Measurements from ENCODE around the gene ZNF570.
A peak's percentile ranks its signal among the peaks of the same experiment; 100 is the strongest.

Gene ZNF570

DNA sequence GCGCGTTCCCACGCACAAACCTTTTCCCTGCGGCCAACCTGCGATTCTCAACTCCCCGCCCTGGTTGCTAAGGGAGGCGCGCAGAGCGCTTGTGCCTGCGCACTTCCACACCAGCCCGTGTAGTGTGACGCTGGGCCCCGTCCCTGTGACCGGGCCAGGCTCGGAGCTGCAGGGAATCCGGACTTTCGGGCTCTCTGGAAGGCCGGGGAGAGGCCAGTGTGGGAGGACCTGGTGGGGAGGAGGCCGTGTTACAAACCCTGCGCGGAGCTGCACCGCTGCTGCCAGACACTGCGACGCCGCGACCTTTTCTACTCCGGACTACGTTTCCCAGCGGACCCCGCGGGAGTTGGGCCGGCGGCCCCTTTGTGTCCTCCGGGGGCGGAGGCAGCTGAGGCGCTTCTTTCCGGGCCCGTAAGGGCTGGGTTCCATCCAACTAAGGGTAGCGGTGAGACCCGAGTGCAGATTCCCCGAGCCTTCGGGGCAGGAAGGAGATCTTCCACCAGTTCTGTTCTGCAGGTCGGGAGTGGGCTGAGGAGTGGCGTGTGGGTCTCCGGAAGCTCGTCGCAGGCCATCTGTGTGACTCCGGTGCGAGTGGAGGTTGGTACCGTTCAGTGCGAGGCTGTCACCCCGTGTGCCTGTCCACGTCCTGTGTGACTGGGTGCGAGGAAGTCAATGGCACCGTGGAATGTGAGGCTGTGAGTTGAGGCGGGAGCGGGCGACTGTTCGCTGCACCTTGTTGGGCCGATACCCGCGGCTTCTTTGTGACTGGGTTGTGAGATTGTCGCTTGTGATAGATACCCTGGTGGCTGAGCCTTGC lies at the start of gene ZNF570:
Gene ZNF570, plus strand, starts transcription at position 396 of the 817 bp plus-strand sequence. CDS start 999 bp downstream, outside the sequence.
- Histone ChIP-seq H3K27me3 (ENCODE audit: low read depth, low read length) (no peaks in the 10 kb centered on the region), H3K4me1 (ENCODE audit: control insufficient read depth in 1 of 2, insufficient read depth in 2 of 2, low read length in 2 of 2) (peaks cover 0 to 16% of the 10 kb centered on the region in 2 donors), H3K9me3 (ENCODE audit: control insufficient read depth in 1 of 2, low read length in 2 of 2) (peaks cover 4 to 8% of the 10 kb centered on the region in 2 donors), H3K27ac (ENCODE audit: low read length) (peak within 1 kb of the TSS; percentile 82), H3K36me3 (ENCODE audit: control insufficient read depth in 1 of 2, insufficient read depth in 2 of 2, low read length in 2 of 2) (peaks cover 4 to 32% of the 10 kb centered on the region in 2 donors), H3K4me3 (ENCODE audit: low read depth in 1 of 2, low read length in 2 of 2) (peak within 1 kb of the TSS; percentile 81 to 86)

DNA sequence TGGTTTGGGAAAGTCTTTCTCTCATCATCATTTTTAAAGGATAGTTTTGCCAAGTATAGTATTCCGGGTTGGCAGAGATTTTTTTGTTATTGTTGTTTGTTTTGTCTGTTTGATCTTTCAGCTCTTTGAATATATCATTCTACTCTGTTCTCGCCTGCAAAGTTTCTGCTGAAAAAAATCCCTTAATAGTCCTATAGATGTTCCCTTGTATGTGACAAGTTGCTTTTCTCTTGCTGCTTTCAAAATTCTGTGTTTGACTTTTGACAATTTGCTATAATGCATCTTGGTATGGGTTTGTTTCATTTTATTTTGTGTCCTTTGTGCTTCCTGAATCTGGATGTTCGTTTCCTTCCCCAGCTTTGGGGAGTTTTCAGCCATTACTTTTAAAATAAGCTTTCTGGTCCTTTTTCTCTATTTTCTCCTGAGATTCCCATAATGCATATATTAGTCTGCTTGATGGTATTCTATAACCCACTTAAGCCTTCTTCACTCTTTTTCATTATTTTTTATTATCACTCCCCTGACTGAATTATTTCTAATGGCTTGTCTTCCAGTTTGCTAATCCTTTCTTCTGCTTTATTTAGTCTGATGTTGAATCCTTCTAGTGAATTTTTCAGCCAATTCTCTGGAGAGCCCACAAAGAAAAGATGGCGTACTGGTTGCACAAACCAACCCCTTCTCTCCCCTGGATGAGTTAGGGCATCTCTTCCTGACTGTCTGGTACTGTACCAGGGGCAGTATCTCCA lies 16.5 kb upstream of the ZNF570 start:
- H3K36me3 ChIP-seq (ENCODE audit: control insufficient read depth in 1 of 2, insufficient read depth in 2 of 2, low read length in 2 of 2): peaks cover 9 to 45% of the 10 kb centered on the region in 2 donors
- no peak overlapping the region for H3K27ac ChIP-seq (ENCODE audit: low read length)
- no peaks in the 10 kb centered on the region for H3K27me3 ChIP-seq (ENCODE audit: low read depth, low read length)
- peaks cover 63 to 91% of the 10 kb centered on the region in 2 donors for H3K9me3 ChIP-seq (ENCODE audit: control insufficient read depth in 1 of 2, low read length in 2 of 2)
- H3K4me3 ChIP-seq (ENCODE audit: low read depth in 1 of 2, low read length in 2 of 2): peak overlapping the region; percentile 21 to 63
- no peaks in the 10 kb centered on the region for H3K4me1 ChIP-seq (ENCODE audit: control insufficient read depth in 1 of 2, insufficient read depth in 2 of 2, low read length in 2 of 2)

DNA sequence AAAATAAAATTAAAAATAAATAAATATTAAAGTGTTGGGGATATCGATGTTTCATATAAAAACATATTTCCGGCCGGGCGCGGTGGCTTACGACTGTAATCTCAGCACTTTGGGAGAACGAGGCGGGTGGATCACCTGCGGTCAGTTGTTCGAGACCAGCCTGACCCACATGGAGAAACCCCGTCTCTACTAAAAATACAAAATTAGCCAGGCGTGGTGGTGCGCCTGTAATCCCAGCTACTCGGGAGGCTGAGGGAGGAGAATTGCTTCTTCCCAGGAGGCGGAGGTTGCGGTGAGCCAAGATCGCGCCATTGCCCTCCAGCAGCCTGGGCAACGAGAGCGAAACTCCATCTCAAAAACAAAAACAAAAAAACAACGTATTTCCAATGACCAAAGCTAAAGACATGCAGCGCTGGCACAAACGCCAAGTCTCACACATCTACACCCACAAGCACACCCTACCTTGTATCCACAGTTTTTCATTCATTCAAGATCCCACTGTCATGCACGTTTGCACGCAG lies 2.8 kb upstream of the ZNF570 start:
- H3K9me3 ChIP-seq (ENCODE audit: control insufficient read depth in 1 of 2, low read length in 2 of 2): peaks cover 15 to 18% of the 10 kb centered on the region in 2 donors
- H3K27ac ChIP-seq (ENCODE audit: low read length): peak overlapping the region; percentile 53
- H3K4me1 ChIP-seq (ENCODE audit: control insufficient read depth in 1 of 2, insufficient read depth in 2 of 2, low read length in 2 of 2): peaks cover 0 to 16% of the 10 kb centered on the region in 2 donors
- peaks cover 14 to 37% of the 10 kb centered on the region in 2 donors for H3K36me3 ChIP-seq (ENCODE audit: control insufficient read depth in 1 of 2, insufficient read depth in 2 of 2, low read length in 2 of 2)
- no peaks in the 10 kb centered on the region for H3K27me3 ChIP-seq (ENCODE audit: low read depth, low read length)
- H3K4me3 ChIP-seq (ENCODE audit: low read depth in 1 of 2, low read length in 2 of 2): peak overlapping the region; percentile 81 to 95

DNA sequence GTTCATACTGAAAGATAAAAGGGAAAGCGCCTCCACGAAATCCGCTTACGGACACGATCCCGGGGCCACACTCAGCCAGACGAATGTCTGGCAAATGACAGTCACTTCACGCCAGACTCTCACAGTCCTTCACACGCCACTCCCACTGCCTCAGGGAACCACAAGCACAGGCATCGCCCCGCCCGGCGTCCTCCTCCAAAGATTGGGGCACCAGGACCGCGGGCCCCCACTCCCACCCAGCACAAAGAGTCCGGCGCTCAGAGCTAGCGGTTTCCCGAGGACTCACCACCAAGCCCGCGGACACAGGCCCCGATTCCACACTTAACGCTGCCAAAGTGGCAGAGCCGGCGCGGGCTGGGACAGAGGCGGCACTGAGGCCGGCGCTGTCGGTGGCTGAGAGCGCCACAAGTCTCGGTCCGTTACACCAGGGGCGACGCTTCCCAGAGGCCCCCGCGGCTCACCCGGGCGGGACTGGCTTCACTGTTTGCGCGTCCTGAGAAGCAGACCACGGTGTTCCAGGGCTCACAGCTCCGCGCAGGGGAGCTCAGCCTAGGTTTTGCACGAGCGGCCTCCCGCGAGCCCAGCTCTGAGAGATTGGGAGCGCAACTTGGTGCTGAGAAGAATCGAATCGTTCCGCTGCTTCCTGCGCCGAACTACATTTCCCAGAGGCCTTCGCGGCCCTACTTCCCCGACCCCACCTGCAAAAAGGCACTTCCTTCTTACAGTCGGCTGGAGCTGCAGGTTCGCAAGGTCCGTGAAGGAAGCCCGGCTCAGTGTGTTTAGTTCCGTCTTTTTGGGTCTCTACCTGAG lies 2.2 kb upstream of the ZNF570 start, which contains the start of gene ZNF569:
Gene ZNF569, minus strand, starts transcription at position 647 of the 810 bp plus-strand sequence. CDS start 22,523 bp downstream, outside the sequence.
- peak within 1 kb of the TSS; percentile 53 for H3K27ac ChIP-seq (ENCODE audit: low read length)
- no peaks in the 10 kb centered on the region for H3K27me3 ChIP-seq (ENCODE audit: low read depth, low read length)
- peaks cover 13 to 36% of the 10 kb centered on the region in 2 donors for H3K36me3 ChIP-seq (ENCODE audit: control insufficient read depth in 1 of 2, insufficient read depth in 2 of 2, low read length in 2 of 2)
- peak within 1 kb of the TSS; percentile 81 to 95 for H3K4me3 ChIP-seq (ENCODE audit: low read depth in 1 of 2, low read length in 2 of 2)
- H3K9me3 ChIP-seq (ENCODE audit: control insufficient read depth in 1 of 2, low read length in 2 of 2): peaks cover 11 to 14% of the 10 kb centered on the region in 2 donors
- peaks cover 0 to 16% of the 10 kb centered on the region in 2 donors for H3K4me1 ChIP-seq (ENCODE audit: control insufficient read depth in 1 of 2, insufficient read depth in 2 of 2, low read length in 2 of 2)

DNA sequence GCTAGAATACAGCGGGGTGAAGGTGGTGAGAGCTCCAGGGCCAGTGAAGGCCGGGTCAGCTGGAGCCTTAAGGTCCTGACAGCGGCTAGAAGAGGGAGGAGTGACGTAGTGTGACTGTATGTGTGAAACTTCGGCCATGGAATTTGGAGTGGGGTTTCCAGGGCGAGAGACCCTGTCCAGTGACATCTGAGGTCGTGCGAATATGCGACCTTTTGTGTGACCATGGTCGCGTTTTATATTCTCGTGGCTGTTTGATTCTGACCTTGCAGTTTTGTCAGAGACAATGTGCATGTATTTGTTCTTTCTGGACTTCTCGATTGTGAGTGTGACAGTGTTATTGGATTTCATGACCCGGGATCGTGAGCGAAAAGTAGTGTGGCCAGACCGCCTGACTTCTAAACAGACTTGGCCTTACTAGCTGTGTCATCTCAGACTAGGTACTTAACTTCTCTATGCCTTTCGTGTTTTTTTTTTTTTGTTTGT lies 1.5 kb upstream of the ZNF570 start:
- Histone ChIP-seq H3K27ac (ENCODE audit: low read length) (peak overlapping the region; percentile 53), H3K4me3 (ENCODE audit: low read depth in 1 of 2, low read length in 2 of 2) (peak overlapping the region; percentile 81 to 95), H3K9me3 (ENCODE audit: control insufficient read depth in 1 of 2, low read length in 2 of 2) (peaks cover 6 to 7% of the 10 kb centered on the region in 2 donors), H3K27me3 (ENCODE audit: low read depth, low read length) (no peaks in the 10 kb centered on the region), H3K36me3 (ENCODE audit: control insufficient read depth in 1 of 2, insufficient read depth in 2 of 2, low read length in 2 of 2) (peaks cover 6 to 36% of the 10 kb centered on the region in 2 donors), H3K4me1 (ENCODE audit: control insufficient read depth in 1 of 2, insufficient read depth in 2 of 2, low read length in 2 of 2) (peaks cover 0 to 16% of the 10 kb centered on the region in 2 donors)

DNA sequence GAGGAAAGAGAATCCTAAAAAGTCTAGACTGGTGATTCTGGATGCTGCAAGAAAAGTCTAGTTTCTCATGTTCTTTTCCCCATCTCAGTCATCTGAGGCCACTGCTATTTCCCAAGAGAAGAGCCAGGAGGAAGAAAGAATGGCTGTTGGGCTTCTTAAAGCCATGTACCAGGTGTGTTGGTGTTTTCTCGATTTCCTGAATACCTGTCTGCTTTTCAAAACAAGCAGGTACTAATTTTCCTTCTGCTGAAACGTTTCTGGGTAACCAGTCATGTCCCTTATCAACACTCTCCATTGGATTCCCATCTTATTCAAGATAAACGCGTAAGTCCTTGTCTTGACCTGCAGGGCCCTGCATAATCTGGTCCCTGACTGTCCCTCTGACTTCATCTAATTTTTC lies 1.1 kb downstream of the ZNF570 start:
- Histone ChIP-seq H3K27ac (ENCODE audit: low read length) (no peak overlapping the region), H3K36me3 (ENCODE audit: control insufficient read depth in 1 of 2, insufficient read depth in 2 of 2, low read length in 2 of 2) (peaks cover 4 to 32% of the 10 kb centered on the region in 2 donors), H3K4me3 (ENCODE audit: low read depth in 1 of 2, low read length in 2 of 2) (peak overlapping the region; percentile 81 to 86), H3K4me1 (ENCODE audit: control insufficient read depth in 1 of 2, insufficient read depth in 2 of 2, low read length in 2 of 2) (peaks cover 0 to 16% of the 10 kb centered on the region in 2 donors), H3K9me3 (ENCODE audit: control insufficient read depth in 1 of 2, low read length in 2 of 2) (peaks cover 4 to 10% of the 10 kb centered on the region in 2 donors), H3K27me3 (ENCODE audit: low read depth, low read length) (no peaks in the 10 kb centered on the region)

DNA sequence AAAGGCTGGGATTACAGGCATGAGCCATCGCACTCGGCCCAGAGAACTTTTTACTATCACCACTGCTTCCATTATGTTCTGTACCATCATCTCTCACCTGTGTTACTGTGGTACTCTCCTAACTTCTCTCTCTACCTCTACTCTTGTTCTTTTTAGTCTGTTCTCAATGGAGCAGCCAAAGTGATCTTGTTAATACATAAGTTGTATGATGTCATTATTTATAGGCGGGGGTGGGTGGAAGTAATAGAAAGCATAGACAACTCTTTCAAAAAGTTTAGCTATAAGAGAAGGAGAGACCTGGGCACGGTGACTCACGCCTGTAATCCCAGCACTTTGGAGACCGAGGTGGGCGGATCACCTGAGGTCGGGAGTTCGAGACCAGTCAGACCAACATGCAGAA lies 3.0 kb downstream of the ZNF570 start:
- H3K4me3 ChIP-seq (ENCODE audit: low read depth in 1 of 2, low read length in 2 of 2): peak overlapping the region in 1 of 2 donors; percentile 17
- H3K27me3 ChIP-seq (ENCODE audit: low read depth, low read length): no peaks in the 10 kb centered on the region
- peaks cover 0 to 8% of the 10 kb centered on the region in 2 donors for H3K4me1 ChIP-seq (ENCODE audit: control insufficient read depth in 1 of 2, insufficient read depth in 2 of 2, low read length in 2 of 2)
- peaks cover 12 to 26% of the 10 kb centered on the region in 2 donors for H3K9me3 ChIP-seq (ENCODE audit: control insufficient read depth in 1 of 2, low read length in 2 of 2)
- H3K36me3 ChIP-seq (ENCODE audit: control insufficient read depth in 1 of 2, insufficient read depth in 2 of 2, low read length in 2 of 2): peaks cover 13 to 52% of the 10 kb centered on the region in 2 donors
- H3K27ac ChIP-seq (ENCODE audit: low read length): no peak overlapping the region

DNA sequence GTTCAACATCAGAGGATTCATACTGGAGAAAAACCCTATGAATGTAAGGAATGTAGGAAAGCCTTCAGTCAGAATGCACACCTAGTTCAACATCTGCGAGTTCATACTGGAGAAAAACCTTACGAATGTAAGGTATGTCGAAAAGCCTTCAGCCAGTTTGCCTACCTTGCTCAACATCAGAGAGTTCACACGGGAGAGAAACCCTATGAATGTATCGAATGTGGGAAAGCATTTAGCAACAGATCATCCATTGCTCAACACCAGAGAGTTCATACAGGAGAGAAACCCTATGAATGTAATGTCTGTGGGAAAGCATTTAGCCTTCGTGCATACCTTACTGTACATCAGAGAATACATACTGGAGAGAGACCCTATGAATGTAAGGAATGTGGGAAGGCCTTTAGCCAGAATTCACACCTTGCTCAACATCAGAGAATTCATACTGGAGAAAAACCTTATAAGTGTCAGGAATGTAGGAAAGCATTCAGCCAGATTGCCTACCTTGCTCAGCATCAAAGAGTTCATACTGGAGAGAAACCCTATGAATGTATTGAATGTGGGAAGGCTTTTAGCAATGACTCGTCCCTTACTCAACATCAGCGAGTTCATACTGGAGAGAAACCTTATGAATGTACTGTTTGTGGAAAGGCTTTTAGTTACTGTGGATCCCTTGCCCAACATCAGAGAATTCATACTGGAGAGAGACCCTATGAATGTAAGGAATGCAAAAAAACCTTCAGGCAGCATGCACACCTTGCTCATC lies 15.4 kb downstream of the ZNF570 start:
- Histone ChIP-seq H3K9me3 (ENCODE audit: control insufficient read depth in 1 of 2, low read length in 2 of 2) (peaks cover 64 to 84% of the 10 kb centered on the region in 2 donors), H3K36me3 (ENCODE audit: control insufficient read depth in 1 of 2, insufficient read depth in 2 of 2, low read length in 2 of 2) (peaks cover 30 to 74% of the 10 kb centered on the region in 2 donors), H3K27me3 (ENCODE audit: low read depth, low read length) (no peaks in the 10 kb centered on the region), H3K4me3 (ENCODE audit: low read depth in 1 of 2, low read length in 2 of 2) (peak overlapping the region; percentile 45 to 53), H3K4me1 (ENCODE audit: control insufficient read depth in 1 of 2, insufficient read depth in 2 of 2, low read length in 2 of 2) (no peaks in the 10 kb centered on the region), H3K27ac (ENCODE audit: low read length) (no peak overlapping the region)

DNA sequence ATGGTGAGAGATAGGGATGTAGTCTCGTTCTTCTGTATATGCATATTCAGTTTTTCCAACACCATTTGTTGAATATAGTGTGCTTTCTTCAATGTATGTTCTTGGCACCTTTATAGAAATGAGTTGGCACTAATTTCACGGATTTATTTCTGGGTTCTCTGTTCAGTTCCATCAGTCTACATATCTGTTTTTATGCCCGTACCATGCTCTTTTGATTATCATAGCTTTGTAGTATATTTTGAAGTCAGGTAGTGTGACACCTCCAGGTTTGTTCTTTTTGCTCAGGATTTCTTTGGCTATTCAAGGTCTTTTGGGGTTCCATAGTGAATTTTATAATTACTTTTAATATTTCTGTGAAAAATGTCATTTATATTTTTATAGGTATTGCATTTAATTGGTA lies 23.1 kb downstream of the ZNF570 start:
- Histone ChIP-seq H3K9me3 (ENCODE audit: control insufficient read depth in 1 of 2, low read length in 2 of 2) (peaks cover 27 to 55% of the 10 kb centered on the region in 2 donors), H3K4me3 (ENCODE audit: low read depth in 1 of 2, low read length in 2 of 2) (no peak overlapping the region), H3K27me3 (ENCODE audit: low read depth, low read length) (no peaks in the 10 kb centered on the region), H3K27ac (ENCODE audit: low read length) (no peak overlapping the region), H3K4me1 (ENCODE audit: control insufficient read depth in 1 of 2, insufficient read depth in 2 of 2, low read length in 2 of 2) (no peaks in the 10 kb centered on the region), H3K36me3 (ENCODE audit: control insufficient read depth in 1 of 2, insufficient read depth in 2 of 2, low read length in 2 of 2) (no peaks in the 10 kb centered on the region)

DNA sequence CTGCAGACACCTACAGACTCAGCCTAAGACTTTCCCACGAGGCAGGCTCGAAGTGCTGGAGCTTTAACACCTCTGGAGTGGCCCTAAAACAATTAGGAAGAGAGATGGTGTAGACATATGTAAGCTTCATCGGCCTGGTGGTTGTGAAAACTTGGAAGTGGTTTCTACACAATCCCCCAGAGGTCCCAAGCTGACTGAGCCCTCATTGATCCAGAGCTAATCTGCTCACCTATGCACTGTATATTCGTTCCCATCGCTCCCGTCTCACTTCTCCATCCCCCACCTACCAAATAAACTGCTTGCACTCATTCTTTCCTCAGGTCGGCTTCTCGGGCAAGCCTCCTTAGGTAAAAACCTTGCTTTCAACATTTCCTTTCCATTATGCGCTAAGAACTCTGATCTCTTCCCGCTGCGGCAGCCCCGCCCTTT lies 36.8 kb downstream of the ZNF570 start:
- Histone ChIP-seq H3K9me3 (ENCODE audit: control insufficient read depth in 1 of 2, low read length in 2 of 2) (peaks cover 0 to 10% of the 10 kb centered on the region in 2 donors), H3K4me3 (ENCODE audit: low read depth in 1 of 2, low read length in 2 of 2) (peak overlapping the region; percentile 88 to 95), H3K36me3 (ENCODE audit: control insufficient read depth in 1 of 2, insufficient read depth in 2 of 2, low read length in 2 of 2) (peaks cover 0 to 3% of the 10 kb centered on the region in 2 donors), H3K4me1 (ENCODE audit: control insufficient read depth in 1 of 2, insufficient read depth in 2 of 2, low read length in 2 of 2) (peaks cover 0 to 4% of the 10 kb centered on the region in 2 donors), H3K27ac (ENCODE audit: low read length) (peak overlapping the region; percentile 95), H3K27me3 (ENCODE audit: low read depth, low read length) (no peaks in the 10 kb centered on the region)

Measured in muscle layer of duodenum (tissue), 2 donors.